ENCODE results near the gene IGFL4.

Gene IGFL4

GRCh38 chr19:45996933-45997332 is 43.9 kb downstream of the IGFL4 start:
- no peak for DNase-seq (ENCODE audit: low read depth, low spot score)
- no peak for TF ChIP-seq CTCF (IDR thresholded peaks at IDR 0.05; ENCODE audit: low read depth, low read length)
- in situ Hi-C loops (cut with HindIII; ENCODE audit: low sequenced_read_pairs): no loop called here
- H3K4me3 ChIP-seq (ENCODE audit: low read depth, low read length): no peak overlapping the region

GRCh38 chr19:45995715-45996385 is 45.0 kb downstream of the IGFL4 start:
- TF ChIP-seq CTCF (IDR thresholded peaks at IDR 0.05; ENCODE audit: low read depth, low read length): no peak
- H3K4me3 ChIP-seq (ENCODE audit: low read depth, low read length): peak overlapping the region; percentile 87
- in situ Hi-C loops (cut with HindIII; ENCODE audit: low sequenced_read_pairs): no loop called here
- no peak for DNase-seq (ENCODE audit: low read depth, low spot score)

- in situ Hi-C loops (cut with HindIII; ENCODE audit: low sequenced_read_pairs): no loop called here
- TF ChIP-seq CTCF (IDR thresholded peaks at IDR 0.05; ENCODE audit: low read depth, low read length): no peak
- DNase-seq (ENCODE audit: low read depth, low spot score): peak; percentile 100
- peak within 1 kb of the TSS; percentile 87 for H3K4me3 ChIP-seq (ENCODE audit: low read depth, low read length)
These were observed 45.6 kb downstream of the IGFL4 start, which contains the start of gene CCDC61 for GRCh38 chr19:45994998-45995714. Gene CCDC61, plus strand, starts transcription at chr19:45995467. Its CDS starts 7,552 bp downstream, at chr19:46003019.

- DNase-seq (ENCODE audit: low read depth, low spot score): no peak
- H3K4me3 ChIP-seq (ENCODE audit: low read depth, low read length): peak overlapping the region; percentile 48
- in situ Hi-C loops (cut with HindIII; ENCODE audit: low sequenced_read_pairs): no loop called here
- no peak for TF ChIP-seq CTCF (IDR thresholded peaks at IDR 0.05; ENCODE audit: low read depth, low read length)
These were observed 46.3 kb downstream of the IGFL4 start for GRCh38 chr19:45994456-45994997.

GRCh38 chr19:45990113-45990728 is 50.6 kb downstream of the IGFL4 start:
- in situ Hi-C loops (cut with HindIII; ENCODE audit: low sequenced_read_pairs): no loop called here
- DNase-seq (ENCODE audit: low read depth, low spot score): no peak
- TF ChIP-seq CTCF (IDR thresholded peaks at IDR 0.05; ENCODE audit: low read depth, low read length): no peak
- H3K4me3 ChIP-seq (ENCODE audit: low read depth, low read length): no peak overlapping the region

Data from astrocyte of the spinal cord (primary cell).